K562 (cell line): ENCODE results near the gene IL15RA. TPM values are rescaled to one million over a fixed set of nuclear protein-coding genes. Genes with fewer than 3 reads are reported as not detected.
A peak's percentile ranks its signal among the peaks of the same experiment; 100 is the strongest.

Experiments used
- ASH1L ChIP-seq: fragments of 450-650 bp; IDR thresholded peaks from 2 replicates; pipeline ENCODE4 v1.6.1; 2018; ENCODE audit warnings: borderline replicate concordance, mild to moderate bottlenecking, low read depth; ENCODE audit not compliant: partially characterized antibody
- BMI1 ChIP-seq: fragments of 150-350 bp; IDR thresholded peaks from 2 replicates; pipeline ENCODE4 v1.6.1; 2014; ENCODE audit warnings: low read length
- CREB3 ChIP-seq: fragments of 450-650 bp; conservative IDR thresholded peaks from 2 replicates; pipeline ENCODE4 v1.6.1; 2016; ENCODE audit warnings: missing genetic modification characterization, low read depth, mild to moderate bottlenecking, missing compliant biosample characterization, moderate library complexity
- CREBBP ChIP-seq: IDR thresholded peaks from one replicate; pipeline ENCODE4 v1.6.1; 2012; ENCODE audit warnings: low read depth, mild to moderate bottlenecking, control low read depth, inconsistent platforms, low read length
- EGR1 ChIP-seq: fragments of 450-650 bp; conservative IDR thresholded peaks from 2 replicates; pipeline ENCODE4 v1.6.1; 2017; ENCODE audit warnings: mild to moderate bottlenecking
- EHMT2 ChIP-seq: fragments of 450-650 bp; IDR thresholded peaks from 2 replicates; pipeline ENCODE4 v1.6.1; 2018; ENCODE audit warnings: antibody characterized with exemption
- EP300 ChIP-seq: IDR thresholded peaks from 2 replicates; pipeline ENCODE4 v1.6.1; 2012; ENCODE audit warnings: low read length, improper control_type of control experiment
- GATA2 ChIP-seq: sonication (generic); formaldehyde crosslinking; IDR thresholded peaks from 2 replicates; pipeline ENCODE4 v1.4.0; 2020; ENCODE audit warnings: mild to moderate bottlenecking, missing genetic modification reagents
- LEF1 ChIP-seq: fragments of 450-650 bp; IDR thresholded peaks from 2 replicates; pipeline ENCODE4 v1.6.1; 2016; ENCODE audit warnings: mild to moderate bottlenecking
- MYC ChIP-seq, 2 experiments: fragments of 250-450 bp in 1 of 2; sonication (Bioruptor Pico) in 1 of 2; IDR thresholded peaks; 2 replicates each; pipeline versions ENCODE4 v1.5.1 to v1.6.1; 2012 to 2021; ENCODE audit warnings: low read depth in 2 of 2, borderline replicate concordance in 1 of 2, improper control_type of control experiment in 1 of 2, low read length in 1 of 2, mild to moderate bottlenecking in 1 of 2, moderate library complexity in 1 of 2
- NCOR1 ChIP-seq: fragments of 450-650 bp; IDR thresholded peaks from 2 replicates; pipeline ENCODE4 v1.6.1; 2016; ENCODE audit warnings: mild to moderate bottlenecking, moderate library complexity
- NKRF ChIP-seq: fragments of 450-650 bp; IDR thresholded peaks from 2 replicates; pipeline ENCODE4 v1.6.1; 2016; ENCODE audit warnings: borderline replicate concordance
- RAD51 ChIP-seq: fragments of 450-650 bp; IDR thresholded peaks from 2 replicates; pipeline ENCODE4 v1.7.1; 2016; ENCODE audit warnings: low read depth, mild to moderate bottlenecking, borderline replicate concordance
- RBFOX2 ChIP-seq: fragments of 200-400 bp; formaldehyde crosslinking; IDR thresholded peaks from 2 replicates; pipeline ENCODE4 v1.6.1; 2017; ENCODE audit warnings: low read depth, mild to moderate bottlenecking, low read length, moderate library complexity
- SFPQ ChIP-seq: fragments of 200-400 bp; formaldehyde crosslinking; IDR thresholded peaks from 2 replicates; pipeline ENCODE4 v1.6.1; 2017; ENCODE audit warnings: mild to moderate bottlenecking, low read depth, low read length, moderate library complexity
- SMAD1 ChIP-seq: fragments of 150-350 bp; IDR thresholded peaks from 2 replicates; pipeline ENCODE4 v1.6.1; 2014; ENCODE audit warnings: low read length, low read depth; ENCODE audit not compliant: partially characterized antibody
- SMAD3 ChIP-seq: fragments of 450-650 bp; formaldehyde crosslinking; conservative IDR thresholded peaks from 2 replicates; pipeline ENCODE4 v1.4.0; 2020; ENCODE audit warnings: mild to moderate bottlenecking
- STAT6 ChIP-seq: sonication (generic); formaldehyde crosslinking; IDR thresholded peaks from 2 replicates; pipeline ENCODE4 v1.8.1; 2023; ENCODE audit warnings: mild to moderate bottlenecking, missing genetic modification reagents
- ZNF584 ChIP-seq: fragments of 200-800 bp; sonication (Bioruptor generic); IDR thresholded peaks from 2 replicates; pipeline ENCODE4 v1.6.1; 2016; ENCODE audit warnings: low read depth, mild to moderate bottlenecking, missing genetic modification characterization, missing compliant biosample characterization
- ZNF589 ChIP-seq: fragments of 200-800 bp; sonication (Bioruptor generic); IDR thresholded peaks from 2 replicates; pipeline ENCODE4 v1.6.1; 2016; ENCODE audit warnings: low read depth, missing genetic modification characterization, missing compliant biosample characterization
- ZNF766 ChIP-seq: fragments of 200-800 bp; sonication (Bioruptor generic); conservative IDR thresholded peaks from 2 replicates; pipeline ENCODE4 v1.6.1; 2016; ENCODE audit warnings: missing genetic modification characterization, missing compliant biosample characterization
- polyA plus RNA-seq, 8 experiments: library from polyadenylated mRNA; depleted of rRNA in 4 of 8; stranded (reverse) in 5 of 8; unstranded in 3 of 8; fragments of >200 nt; fragmentation: Nextera tagmentation in 2 of 8; fragmentation: Illumina TruSeq in 1 of 8; extraction: Ambion mirVana in 2 of 8; extraction: Trizol in 1 of 8; gene quantifications; 2 replicates each; pipeline versions ENCODE4 v1.2.1 to v1.2.3, GENCODE V29; 2011 to 2014; ENCODE audit warnings: inconsistent platforms in 1 of 8, missing spikeins in 1 of 8
- total RNA-seq, 7 experiments: library from RNA; depleted of rRNA in 6 of 7; stranded (reverse); fragments of >200 nt in 6 of 7; fragmentation: Illumina TruSeq in 2 of 7; extraction: Trizol in 2 of 7; gene quantifications; 2 replicates each; pipeline versions ENCODE4 v1.2.1 to v1.2.3, GENCODE V29; 2011 to 2021; ENCODE audit warnings: low replicate concordance in 1 of 7

Gene IL15RA
- total and polyA plus RNA-seq, 9 of the 15 experiments (the other 6 are each of a cell fraction or from before 2014, with no cell fraction given): 1.2 to 11.7 (median 8.0) TPM

GRCh38 chr10:5933909-5934546, 43.3 kb downstream of the IL15RA start (continued):
- TF ChIP-seq EGR1 (peak; percentile 91), RAD51 (no peak), BMI1 (no peak), NKRF (no peak), ASH1L (no peak), ZNF584 (CRISPR knock-in tag) (no peak), ZNF589 (CRISPR knock-in tag) (peak; percentile 78), SFPQ (no peak), RBFOX2 (no peak), EP300 (peak; percentile 91), CREBBP (no peak), ZNF766 (CRISPR knock-in tag) (peak; percentile 81), LEF1 (peak; percentile 91; the same call in 1 of the 2 replicates), EHMT2 (peak; percentile 5; the same call in 1 of the 2 replicates), SMAD1 (peak; percentile 44), GATA2 (CRISPR knock-in tag) (peak; percentile 79), NCOR1 (peak; percentile 92), SMAD3 (CRISPR knock-in tag) (no peak), STAT6 (no peak), CREB3 (tag) (peak; percentile 67; the same call in 1 of the 2 replicates), MYC (IDR thresholded peaks at IDR 0.05; ENCODE audit: low read depth, low read length) (peak; percentile 53; the same call in 1 of the 2 replicates), MYC (CRISPR knock-in tag; IDR thresholded peaks at IDR 0.05; ENCODE audit: borderline replicate concordance, low read depth) (no peak)
